HG02763 (cell line): ENCODE measurements around the gene AKR1C1.
"Not testable (repeated sequence)": the region's sequence is repeated elsewhere in the genome, so short reads cannot be mapped to it uniquely, and the experiment has no call there.

ENCODE experiments used
- ATAC-seq: cut with Tn5 transposase; IDR thresholded peaks from one replicate; pipeline ENCODE4 v1.9.1; 2021; ENCODE audit warnings: mild to moderate bottlenecking, moderate library complexity; ENCODE audit not compliant: unreplicated experiment

AKR1C1 gene

DNA sequence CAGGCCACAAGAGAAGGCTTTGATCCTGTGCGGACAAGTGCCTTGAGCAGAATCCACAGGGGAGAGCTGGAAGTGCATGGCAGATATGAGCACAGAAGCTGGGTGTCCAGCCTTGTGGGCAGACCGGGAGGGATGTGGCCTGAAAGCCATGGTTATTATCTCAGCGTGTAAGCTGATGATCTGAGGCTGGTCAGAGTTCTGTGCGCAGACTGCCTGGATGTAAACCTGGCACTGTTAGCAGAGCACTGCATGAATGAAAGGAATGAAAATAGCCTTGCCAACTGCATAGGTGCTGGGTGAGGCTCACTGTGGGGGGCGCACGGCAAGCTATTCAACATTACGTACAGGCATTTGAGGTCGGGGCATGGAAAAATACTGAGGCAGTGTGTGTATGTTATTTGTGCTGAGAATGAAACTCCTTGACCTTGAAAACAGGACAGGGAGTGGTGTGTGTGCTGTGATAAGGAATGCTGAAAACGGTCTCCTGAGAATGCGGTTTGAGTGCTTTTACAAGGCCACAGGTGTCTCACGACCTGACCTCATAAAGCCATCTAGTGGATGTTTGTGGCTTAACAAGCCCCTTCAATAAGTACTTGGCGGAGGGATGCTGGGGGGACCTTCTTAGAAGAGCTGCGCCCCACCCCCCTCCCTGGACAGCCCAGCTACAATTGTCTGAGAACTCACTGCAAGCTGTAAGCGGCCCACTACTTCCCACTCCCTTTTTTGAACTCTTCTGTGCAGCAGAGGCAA lies 18.7 kb downstream of the AKR1C1 start:
- ATAC-seq, result no peak

DNA sequence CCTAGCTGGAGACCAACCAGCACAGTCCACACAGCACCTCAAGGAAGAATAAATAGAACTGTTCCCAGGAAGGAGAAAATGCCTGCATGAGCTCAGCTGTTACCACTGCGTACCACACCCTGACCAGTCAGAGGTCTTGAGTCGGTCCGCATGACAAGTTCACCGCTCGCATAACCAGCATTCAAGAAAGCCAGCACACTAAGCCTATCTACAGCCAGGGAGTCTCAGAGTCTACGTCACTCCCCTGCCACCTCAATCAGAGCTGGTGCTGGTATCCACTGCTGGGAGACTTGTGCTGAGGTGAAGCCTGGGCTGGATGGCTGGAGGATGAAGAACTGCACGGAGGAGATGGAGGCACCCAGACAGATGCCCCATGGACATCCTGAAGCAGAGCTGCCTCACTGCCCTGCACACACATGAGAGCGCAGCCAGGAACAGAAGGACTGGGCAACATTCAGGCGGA lies 19.6 kb downstream of the AKR1C1 start:
- no peak for ATAC-seq

DNA sequence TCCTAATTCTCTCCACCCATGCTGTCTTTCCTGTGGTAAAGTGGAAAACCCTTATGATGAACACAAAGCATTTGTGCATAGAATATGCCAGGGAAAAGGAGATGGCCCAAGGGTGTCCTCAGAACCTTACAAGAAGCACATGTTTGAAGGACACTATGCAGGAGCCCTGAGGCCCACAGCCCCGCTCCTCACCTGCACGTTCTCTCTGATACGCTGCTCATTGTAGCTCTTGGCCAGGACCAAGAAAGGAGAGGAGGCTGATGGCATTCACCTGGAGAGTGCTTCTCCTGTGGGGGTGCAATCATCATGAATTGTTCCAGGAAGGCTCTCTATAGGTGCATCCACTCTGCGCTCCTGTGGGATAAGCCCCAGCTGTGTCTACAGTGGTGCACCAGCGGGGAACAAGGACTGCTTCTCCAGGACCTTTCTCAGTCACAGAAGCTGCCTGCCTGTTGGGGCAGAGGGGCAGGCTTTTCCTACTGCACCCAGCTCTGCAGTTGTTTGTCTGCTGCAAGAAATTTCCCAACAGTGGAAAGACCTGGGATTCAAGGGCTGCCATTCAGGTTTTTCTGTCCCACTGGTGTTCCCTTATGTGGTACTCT lies 20.5 kb downstream of the AKR1C1 start:
- no peak for ATAC-seq

DNA sequence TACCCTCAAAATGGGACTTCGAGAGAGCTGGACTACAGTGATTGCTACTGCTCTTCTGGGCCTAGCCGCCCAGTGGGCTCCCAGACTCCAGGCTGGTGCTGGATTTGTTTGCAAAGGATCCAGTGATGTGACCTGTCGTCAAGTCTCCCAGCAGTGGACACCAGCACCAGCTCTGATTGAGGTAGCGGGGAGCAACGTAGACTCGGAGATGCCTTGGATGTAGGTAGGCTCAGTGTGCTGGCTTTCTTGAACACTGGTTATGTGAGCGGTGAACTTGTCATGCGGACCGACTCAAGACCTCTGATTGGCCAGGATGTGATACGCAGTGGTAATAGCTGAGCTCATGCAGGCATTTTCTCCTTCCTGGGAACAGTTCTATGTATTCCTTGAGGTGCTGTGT lies 21.0 kb downstream of the AKR1C1 start:
- ATAC-seq, result no peak

DNA sequence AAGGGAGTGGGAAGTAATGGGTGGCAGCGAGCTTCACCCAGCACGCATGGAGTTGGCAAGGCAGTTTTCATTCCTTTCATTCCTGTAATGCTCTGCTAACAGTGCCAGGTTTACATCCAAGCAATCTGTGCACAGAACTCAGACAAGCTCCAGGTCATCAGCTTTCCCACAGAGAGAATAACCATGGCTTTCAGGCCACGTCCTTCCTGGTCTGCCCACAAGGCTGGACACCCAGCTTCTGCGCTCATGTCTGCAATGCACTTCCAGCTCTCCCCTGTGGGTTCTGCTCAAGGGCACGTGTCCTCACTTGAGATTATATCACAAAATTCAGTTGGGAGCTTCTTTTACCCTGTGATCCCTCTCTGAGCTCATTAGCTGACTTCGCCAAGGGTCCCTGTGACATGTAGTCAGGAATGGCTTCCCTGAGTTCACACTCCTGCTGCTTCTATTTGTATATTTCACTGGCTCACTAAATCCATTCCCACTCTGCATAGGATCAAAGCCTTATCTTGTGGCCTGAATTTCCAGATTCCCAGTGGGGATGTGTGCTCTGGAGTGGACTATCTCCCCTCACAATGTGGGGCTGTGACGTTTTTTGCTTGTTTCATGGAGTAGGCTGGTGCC lies 21.9 kb downstream of the AKR1C1 start:
- no peak for ATAC-seq

DNA sequence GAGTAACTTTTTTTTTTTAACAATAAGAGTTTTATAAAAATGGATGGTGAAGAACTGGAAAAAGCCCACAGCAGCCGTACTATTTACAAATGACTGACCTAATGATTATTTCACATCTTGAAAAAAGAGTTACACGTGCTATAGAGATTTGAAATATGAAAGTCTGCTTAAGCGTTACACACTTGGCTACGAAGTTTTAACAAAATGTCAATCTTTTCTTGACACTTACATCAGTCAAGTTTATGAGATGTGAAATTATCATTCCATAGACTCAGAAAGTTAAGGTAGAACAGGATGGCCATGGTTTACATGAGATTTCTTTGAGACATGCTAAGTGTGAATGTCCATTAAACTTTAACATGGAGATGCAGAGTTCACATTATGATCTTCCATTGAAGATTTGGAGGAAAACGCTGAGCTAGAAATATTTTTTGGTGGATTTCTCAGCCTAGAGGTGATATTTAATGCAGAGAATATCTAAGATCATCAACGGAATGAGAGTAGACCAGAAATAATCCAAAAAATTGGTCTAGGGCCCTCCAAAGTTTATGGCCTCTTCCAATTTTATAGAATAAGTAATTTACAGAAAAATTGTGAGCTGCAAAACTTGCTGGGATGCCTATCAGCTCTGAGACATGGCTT lies 24.9 kb downstream of the AKR1C1 start:
- ATAC-seq, result not testable (repeated sequence)

DNA sequence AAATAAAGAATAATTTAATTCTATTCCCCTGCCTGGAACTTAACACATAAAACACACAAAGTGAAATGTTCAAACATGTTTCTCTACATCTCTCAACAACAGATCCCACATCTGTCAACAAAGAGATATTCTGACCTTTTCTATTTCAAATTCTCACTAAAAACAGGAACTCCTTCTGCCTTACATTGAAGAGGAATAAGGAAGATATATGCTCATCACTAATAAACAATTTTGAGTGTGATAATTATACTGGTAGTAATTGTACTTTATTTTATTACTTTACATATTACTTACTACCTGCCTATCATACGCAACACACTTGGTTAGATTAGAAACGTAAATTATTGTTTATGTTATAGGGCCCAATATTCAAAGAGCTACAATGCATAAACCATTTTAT lies 27.0 kb downstream of the AKR1C1 start:
- no peak for ATAC-seq

DNA sequence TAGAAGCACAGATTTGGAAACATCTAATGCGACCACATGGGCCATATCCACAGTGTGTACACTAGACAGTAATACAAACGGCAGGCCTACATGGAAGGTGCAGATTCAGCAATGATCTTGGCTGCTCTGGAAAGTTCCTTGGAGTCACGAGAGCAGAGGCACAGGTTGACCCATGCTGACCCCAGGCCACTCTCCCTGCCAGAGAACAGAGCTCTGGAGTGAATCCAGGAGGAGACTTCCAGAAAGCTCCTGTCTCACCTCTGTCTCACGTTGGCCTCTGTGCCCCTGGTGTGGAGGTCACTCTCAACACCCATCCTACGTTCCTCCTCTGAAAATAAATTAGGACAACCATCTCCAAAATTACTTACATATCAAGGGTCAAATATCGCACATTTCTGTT lies 28.2 kb downstream of the AKR1C1 start:
- not testable (repeated sequence) for ATAC-seq

DNA sequence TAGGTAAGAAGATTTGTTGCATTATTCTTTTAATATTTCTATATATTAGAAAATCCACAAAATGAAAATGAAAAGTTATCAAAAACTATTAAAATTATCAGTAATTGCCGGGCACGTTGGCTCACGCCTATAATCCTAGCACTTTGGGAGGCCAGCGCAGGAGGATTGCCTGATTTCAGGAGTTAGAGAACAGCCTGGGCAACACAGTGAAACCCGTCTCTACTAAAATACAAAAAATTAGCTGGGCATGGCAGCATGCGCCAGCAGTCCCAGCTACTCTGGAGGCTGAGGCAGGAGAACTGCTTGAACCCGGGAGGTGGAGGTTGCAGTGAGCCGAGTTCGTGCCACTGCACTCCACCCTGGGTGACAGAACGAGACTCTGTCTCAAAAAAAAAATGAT lies 29.3 kb downstream of the AKR1C1 start:
- not testable (repeated sequence) for ATAC-seq

DNA sequence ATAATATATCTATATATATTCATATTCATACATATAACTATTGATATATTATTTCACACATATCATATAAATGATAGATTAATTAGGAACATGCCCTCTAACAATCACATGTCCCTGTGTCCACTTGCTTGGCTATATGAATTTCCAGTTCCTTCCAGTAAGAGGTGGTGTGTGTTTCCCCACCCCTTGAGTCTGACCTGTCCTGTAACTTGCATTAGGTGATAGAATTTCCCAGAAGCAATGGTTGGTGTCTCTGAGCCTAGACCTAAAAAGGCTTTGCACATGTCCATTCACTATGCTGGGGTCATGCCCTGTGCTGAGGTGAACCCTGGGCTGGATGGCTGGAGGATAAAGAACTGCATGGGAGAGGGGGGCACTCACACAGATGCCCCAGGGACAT lies 31.0 kb downstream of the AKR1C1 start:
- not testable (repeated sequence) for ATAC-seq

DNA sequence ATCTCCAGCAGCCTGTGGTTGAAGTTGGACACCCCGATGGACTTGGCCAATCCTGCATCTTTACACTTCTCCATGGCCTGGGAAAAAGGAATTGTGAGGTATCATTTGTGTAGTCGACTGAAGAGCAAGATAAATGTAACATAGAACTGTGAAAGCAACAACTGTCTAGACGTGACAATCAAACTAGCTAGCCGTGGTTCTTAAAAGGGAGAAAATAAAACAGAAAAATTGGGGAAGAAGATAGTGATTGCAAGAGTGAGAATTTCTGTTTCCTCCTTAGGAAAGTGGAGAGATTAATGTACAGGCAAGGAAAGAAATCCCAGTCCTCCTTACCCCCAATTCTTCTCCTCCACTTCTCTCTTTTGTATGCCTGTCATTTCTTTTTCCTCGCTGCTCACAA lies 35.5 kb downstream of the AKR1C1 start:
- no peak for ATAC-seq

DNA sequence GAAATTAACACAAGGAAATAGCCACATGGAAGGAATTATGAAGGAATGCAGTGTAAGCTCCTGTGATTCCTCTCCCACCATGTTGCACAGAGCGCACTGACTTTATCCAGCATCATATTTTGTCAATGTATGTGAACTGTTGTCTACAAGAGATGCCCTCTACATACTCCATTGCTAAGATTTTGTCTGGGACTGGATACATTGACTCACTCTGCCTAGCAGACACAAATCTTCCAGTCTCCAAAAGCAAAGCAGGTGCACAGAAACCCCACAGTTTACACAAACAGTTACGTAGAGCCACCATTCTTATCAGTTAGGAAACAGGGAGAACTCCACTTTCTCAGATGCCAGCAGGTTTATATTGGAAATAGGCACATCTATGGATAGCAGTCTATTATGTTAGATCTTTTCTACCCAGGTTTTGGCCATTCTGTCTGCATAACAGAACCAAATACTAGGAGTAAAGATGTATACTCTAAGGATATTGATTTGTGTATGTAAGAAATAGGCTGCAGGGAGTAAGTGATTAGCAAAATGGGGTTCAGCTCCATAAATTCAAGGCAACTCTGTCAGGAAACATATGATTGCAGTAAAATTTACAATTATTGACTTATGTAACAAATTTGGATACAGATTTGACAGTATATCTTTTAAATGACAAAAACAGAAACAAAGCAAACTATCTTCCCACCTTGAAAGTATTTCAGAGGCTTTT lies 39.0 kb downstream of the AKR1C1 start:
- no peak for ATAC-seq

DNA sequence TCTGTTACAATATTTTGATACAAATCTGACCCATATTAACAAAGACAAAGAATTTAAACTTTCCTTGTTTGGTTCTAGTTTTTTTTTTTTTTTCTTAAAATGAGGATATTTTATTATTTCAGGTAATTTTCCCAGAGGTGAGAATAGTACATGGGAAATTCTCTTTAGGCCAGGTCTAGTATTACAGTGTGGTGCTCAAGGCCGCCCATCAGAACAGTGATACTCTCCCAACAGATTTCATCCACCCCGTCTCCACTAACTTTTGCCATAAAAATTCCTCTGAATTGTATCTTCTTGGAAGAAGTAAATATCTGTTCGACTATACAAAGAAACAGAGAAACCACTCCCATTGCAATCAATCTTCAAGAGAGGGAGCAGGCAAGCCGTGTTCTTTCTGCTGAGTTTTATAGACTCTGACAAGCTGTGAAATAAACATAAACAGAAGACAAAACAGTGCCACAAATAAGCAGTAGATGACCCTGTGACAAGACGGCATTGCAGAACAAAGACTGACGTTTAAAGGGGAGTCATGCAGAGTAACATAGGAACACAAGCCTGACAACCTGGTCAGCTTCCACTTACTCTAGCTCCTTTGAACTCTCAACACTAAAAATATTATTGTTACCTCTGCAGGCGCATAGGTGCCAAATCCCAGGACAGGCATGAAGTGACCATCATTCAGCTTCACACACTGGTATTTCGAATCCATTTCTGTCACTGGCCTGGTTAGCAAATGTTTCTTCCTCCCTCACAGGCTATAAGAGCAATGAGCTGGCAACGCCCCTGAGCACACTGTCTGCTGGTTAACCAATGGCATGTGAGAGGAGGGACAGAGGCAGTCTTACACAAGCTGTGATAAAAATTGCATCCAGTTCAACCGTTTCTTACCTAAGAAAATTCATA lies 40.2 kb downstream of the AKR1C1 start, which contains the start of gene AKR1C2:
AKR1C2 (minus strand) TSS at position 731 of the 903 bp plus-strand sequence; CDS start at position 709, 22 bp downstream.
- ATAC-seq, result not testable (repeated sequence)

DNA sequence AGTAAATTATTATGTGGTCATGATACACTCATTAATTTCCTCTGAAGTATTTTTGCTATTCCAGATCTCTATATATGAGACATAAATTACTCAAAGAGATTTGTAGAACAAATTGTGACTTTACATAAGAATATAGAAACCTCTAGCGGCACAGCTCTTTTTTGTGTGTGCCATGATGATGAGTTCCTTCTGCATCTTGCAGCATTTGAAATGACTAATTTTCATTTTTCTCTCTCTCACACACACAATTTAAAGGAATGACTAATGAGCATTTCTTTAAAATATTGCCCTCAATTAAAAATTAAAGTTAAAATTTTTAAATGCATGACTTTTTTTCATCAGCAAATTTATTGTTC lies 40.8 kb downstream of the AKR1C1 start:
- not testable (repeated sequence) for ATAC-seq

DNA sequence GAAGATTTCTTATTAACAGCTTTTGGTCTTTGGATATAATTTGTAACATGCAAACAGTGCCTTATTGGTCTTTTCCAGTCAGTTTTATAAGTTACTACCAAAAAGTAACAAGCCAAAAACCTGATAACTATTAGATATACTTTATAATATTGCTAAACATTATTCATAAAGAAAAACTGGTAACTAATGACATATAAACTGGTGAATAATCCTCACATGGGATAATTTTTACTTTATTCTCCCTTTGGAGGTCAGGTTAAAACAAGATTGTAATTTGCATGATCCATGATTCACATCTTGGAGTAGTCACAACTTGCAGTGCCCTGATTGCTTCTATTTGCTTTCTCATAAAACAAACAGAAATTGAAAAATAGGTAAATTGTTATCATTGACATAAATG lies 41.3 kb downstream of the AKR1C1 start:
- ATAC-seq, result not testable (repeated sequence)

DNA sequence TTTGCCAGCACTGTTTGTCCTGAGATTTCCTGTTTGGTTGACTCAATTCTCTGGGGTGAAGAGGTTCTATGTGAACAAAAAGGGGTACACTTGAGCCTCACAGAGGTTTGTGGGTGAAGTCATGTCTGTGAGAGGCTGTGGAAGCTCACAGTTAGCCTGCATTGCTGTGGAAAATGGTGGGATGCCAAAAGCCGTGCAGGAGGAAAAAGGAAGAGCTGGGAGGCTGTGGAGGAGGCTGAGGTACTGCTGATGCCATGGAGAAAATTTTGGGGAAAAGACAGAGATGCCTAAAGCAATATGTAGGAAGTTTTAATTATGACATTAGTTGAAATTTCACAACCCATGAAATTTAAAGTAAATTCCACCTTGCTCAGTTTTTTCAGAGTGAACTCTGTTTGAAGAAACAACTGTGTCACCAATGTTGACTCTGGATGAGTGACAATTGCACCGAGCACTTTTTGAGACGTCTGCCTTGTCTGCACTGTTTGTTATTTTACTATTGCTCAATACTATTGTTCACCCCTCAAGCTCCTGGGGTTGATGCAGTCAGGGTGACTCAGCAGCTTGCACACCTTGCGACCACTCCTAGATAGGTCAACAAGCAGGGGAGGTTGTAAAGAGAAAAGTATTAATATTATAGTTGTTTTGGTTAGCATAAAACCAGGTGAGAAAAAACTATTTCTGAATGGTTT lies 45.8 kb downstream of the AKR1C1 start:
- not testable (repeated sequence) for ATAC-seq

DNA sequence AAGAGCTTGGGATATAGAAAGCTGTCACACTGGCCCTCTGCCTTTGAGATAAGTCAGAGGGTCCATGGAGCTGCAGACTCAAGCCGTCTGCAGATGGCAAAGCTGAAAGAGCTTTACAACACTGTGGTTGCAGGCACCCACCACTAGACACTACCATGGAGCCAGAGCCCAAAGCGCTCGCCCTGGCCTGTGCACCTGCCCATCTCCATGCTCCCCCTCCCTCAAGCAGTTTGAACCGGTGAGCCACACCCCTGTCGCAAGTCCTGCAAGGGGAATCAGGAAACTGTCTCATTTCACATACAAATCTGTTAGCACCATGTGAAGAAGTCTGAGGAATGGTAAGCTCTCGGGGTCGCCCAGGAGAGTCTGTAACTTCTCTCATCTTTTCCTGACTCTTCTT lies 46.8 kb downstream of the AKR1C1 start:
- ATAC-seq, result not testable (repeated sequence)

DNA sequence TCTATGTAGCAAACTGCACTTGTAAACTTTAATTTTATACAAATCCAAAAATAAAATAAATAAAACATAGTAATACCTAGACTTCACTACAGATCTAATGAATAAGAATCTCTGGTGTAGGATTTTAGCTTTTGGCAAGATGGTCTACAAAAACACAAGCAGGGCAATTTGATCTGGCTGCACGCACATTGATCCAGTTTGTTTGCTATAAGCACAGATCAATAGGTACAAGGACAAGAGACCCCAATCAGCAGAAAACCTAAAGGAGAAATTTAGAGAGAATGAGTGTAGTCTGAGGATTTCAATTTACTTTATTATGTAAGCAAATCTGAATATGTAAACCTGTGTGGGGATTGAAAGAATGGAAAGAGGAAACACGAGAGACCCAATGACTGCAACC lies 48.2 kb downstream of the AKR1C1 start:
- ATAC-seq, result not testable (repeated sequence)

DNA sequence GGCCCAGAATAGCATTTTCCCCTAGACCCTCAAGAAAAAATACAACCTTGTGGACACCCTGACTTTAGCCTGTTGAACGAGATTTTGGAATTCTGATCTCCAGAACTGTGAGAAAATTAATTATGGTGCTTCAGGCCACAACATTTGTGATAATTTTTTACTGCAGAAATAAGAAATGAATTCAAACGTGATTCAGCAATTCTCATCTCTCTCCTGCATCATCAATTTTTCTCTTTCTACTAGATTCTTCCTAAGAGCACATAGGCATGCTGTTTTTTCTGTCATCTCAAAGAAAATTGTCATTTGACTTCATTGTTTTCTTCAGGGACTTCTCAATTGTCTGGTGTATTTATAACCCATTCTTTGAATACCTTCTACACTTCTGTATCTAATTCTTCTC lies 49.4 kb downstream of the AKR1C1 start:
- no peak for ATAC-seq
